ENCODE results near the gene SH3D21.
A peak's percentile ranks its signal among the peaks of the same experiment; 100 is the strongest.

Gene SH3D21

GRCh38 chr1:36307601-36308330 lies 1.6 kb downstream of the SH3D21 start:
- TF ChIP-seq CTCF (IDR thresholded peaks at IDR 0.05; ENCODE audit: low read depth, low read length): no peak
- DNase-seq (ENCODE audit: extremely low read depth, low read depth): no peak

GRCh38 chr1:36309397-36309796 lies 3.2 kb downstream of the SH3D21 start:
- no peak for TF ChIP-seq CTCF (IDR thresholded peaks at IDR 0.05; ENCODE audit: low read depth, low read length)
- no peak for DNase-seq (ENCODE audit: extremely low read depth, low read depth)

- TF ChIP-seq CTCF (IDR thresholded peaks at IDR 0.05; ENCODE audit: low read depth, low read length): no peak
- DNase-seq (ENCODE audit: extremely low read depth, low read depth): no peak
Measured at GRCh38 chr1:36320291-36320761, 14.2 kb downstream of the SH3D21 start.

GRCh38 chr1:36320767-36321118 lies 14.6 kb downstream of the SH3D21 start:
- DNase-seq (ENCODE audit: extremely low read depth, low read depth): no peak
- no peak for TF ChIP-seq CTCF (IDR thresholded peaks at IDR 0.05; ENCODE audit: low read depth, low read length)

GRCh38 chr1:36321119-36321951 lies 15.2 kb downstream of the SH3D21 start:
- no peak for TF ChIP-seq CTCF (IDR thresholded peaks at IDR 0.05; ENCODE audit: low read depth, low read length)

GRCh38 chr1:36322041-36322785 lies 16.0 kb downstream of the SH3D21 start:
- DNase-seq (ENCODE audit: extremely low read depth, low read depth): no peak
- no peak for TF ChIP-seq CTCF (IDR thresholded peaks at IDR 0.05; ENCODE audit: low read depth, low read length)

More at GRCh38 chr1:36321119-36321951, 15.2 kb downstream of the SH3D21 start:
- peak; percentile 92 for DNase-seq (ENCODE audit: extremely low read depth, low read depth)
